H1 (cell line): Measurements from ENCODE around the gene ASCC1. TPM values are rescaled to one million over a fixed set of nuclear protein-coding genes. Genes with fewer than 3 reads are reported as not detected.

Experiments used
- CTCF ChIA-PET: fragments of 300-600 bp; sonication (Branson Sonifier 250); formaldehyde crosslinking; loops from one replicate; lab custom pipeline; 2021; ENCODE audit not compliant: partially characterized antibody; lab: Charles Lee
- POLR2A ChIA-PET: fragments of 300-600 bp; sonication (Branson Sonifier 250); formaldehyde crosslinking; loops from one replicate; lab custom pipeline; 2021; ENCODE audit warnings: inconsistent platforms; ENCODE audit not compliant: partially characterized antibody; lab: Charles Lee
- DNase-seq, 2 experiments: peaks; one replicate each; pipeline versions ENCODE4 v3.0.0 to v3.0.0-alpha.2; 2010 to 2022; ENCODE audit warnings: low spot score in 2 of 2, low read depth in 1 of 2, mixed read lengths in 1 of 2
- FAIRE-seq: peaks from 2 replicates; lab custom pipeline; 2011; peaks lifted over from hg19 to GRCh38; lab: Jason Lieb, UNC
- H2AFZ ChIP-seq: 2 replicates; pipeline ENCODE4 v1.8.1; 2012; ENCODE audit warnings: low read length, inconsistent platforms
- H2AK5ac ChIP-seq: 2 replicates; pipeline ENCODE4 v1.6.1; 2013; ENCODE audit warnings: low read depth, low read length
- H2BK120ac ChIP-seq: replicated peaks from 2 replicates; pipeline ENCODE3; 2013; ENCODE audit warnings: low read depth, low read length, inconsistent platforms
- H2BK12ac ChIP-seq: 2 replicates; pipeline ENCODE4 v1.6.1; 2013; ENCODE audit warnings: low read depth, low read length
- H2BK15ac ChIP-seq: 2 replicates; pipeline ENCODE4 v1.6.1; 2013; ENCODE audit warnings: low read length
- H2BK20ac ChIP-seq: 2 replicates; pipeline ENCODE4 v1.6.1; 2013; ENCODE audit warnings: low read length
- H2BK5ac ChIP-seq: 2 replicates; pipeline ENCODE4 v1.6.1; 2013; ENCODE audit warnings: low read depth, low read length
- H3K14ac ChIP-seq: 2 replicates; pipeline ENCODE4 v1.6.1; 2013; ENCODE audit warnings: inconsistent platforms; ENCODE audit not compliant: insufficient read length
- H3K18ac ChIP-seq: 2 replicates; pipeline ENCODE4 v1.6.1; 2013; ENCODE audit warnings: low read length; ENCODE audit errors: extremely low read depth
- H3K23ac ChIP-seq: 2 replicates; pipeline ENCODE4 v1.6.1; 2013; ENCODE audit warnings: inconsistent platforms; ENCODE audit not compliant: insufficient read length
- H3K23me2 ChIP-seq: 2 replicates; pipeline ENCODE4 v1.6.1; 2013; ENCODE audit warnings: low read depth, low read length
- H3K27ac ChIP-seq: 2 replicates; pipeline ENCODE4 v1.6.1; 2011; ENCODE audit warnings: low read depth, low read length, inconsistent platforms
- H3K27me3 ChIP-seq, 4 experiments: replicated peaks in 1 of 4; 1 replicate in 1 of 4; 2 replicates in 3 of 4; pipeline versions ENCODE4 v1.6.1 to v1.8.1; 2011 to 2013; ENCODE audit warnings: low read length in 3 of 4, mild to moderate bottlenecking in 3 of 4, inconsistent platforms in 2 of 4, mixed read lengths in 2 of 4, moderate library complexity in 1 of 4; ENCODE audit not compliant: control insufficient read depth in 3 of 4, insufficient read depth in 3 of 4; ENCODE audit errors: extremely low read depth in 1 of 4
- H3K36me3 ChIP-seq, 4 experiments: 2 replicates each; pipeline versions ENCODE4 v1.6.1 to v1.8.1; 2011 to 2013; ENCODE audit warnings: mild to moderate bottlenecking in 4 of 4, low read length in 3 of 4, moderate library complexity in 2 of 4, control low read depth in 1 of 4, inconsistent platforms in 1 of 4; ENCODE audit not compliant: insufficient read depth in 4 of 4, control insufficient read depth in 2 of 4
- H3K4ac ChIP-seq: replicated peaks from 2 replicates; pipeline ENCODE3; 2013; ENCODE audit warnings: low read length, low read depth, mixed read lengths, inconsistent platforms; ENCODE audit not compliant: insufficient read length
- H3K4me1 ChIP-seq, 4 experiments: replicated peaks in 1 of 4; 1 replicate in 1 of 4; 2 replicates in 3 of 4; pipeline versions ENCODE4 v1.6.1 to v1.8.1; 2011 to 2013; ENCODE audit warnings: low read length in 3 of 4, inconsistent platforms in 2 of 4, mixed read lengths in 1 of 4; ENCODE audit not compliant: insufficient read depth in 4 of 4, control insufficient read depth in 3 of 4
- H3K4me2 ChIP-seq, 2 experiments: 2 replicates each; pipeline versions ENCODE4 v1.6.1 to v1.8.1; 2011 to 2013; ENCODE audit warnings: low read depth in 2 of 2, low read length in 2 of 2, control low read depth in 1 of 2, inconsistent platforms in 1 of 2, mild to moderate bottlenecking in 1 of 2; ENCODE audit not compliant: insufficient read depth in 1 of 2
- H3K4me3 ChIP-seq, 4 experiments: fragments of 200-600, 300-600 bp in 1 of 4; sonication (generic), shearing (Covaris generic), sonication (Bioruptor Twin) in 1 of 4; 2 replicates each; pipeline versions ENCODE4 v1.5.1 to v1.8.1; 2011 to 2016; ENCODE audit warnings: low read length in 4 of 4, low read depth in 3 of 4, control low read depth in 2 of 4, inconsistent platforms in 2 of 4, mild to moderate bottlenecking in 2 of 4, mixed read lengths in 1 of 4, moderate library complexity in 1 of 4; ENCODE audit not compliant: insufficient read depth in 2 of 4; ENCODE audit errors: extremely low read depth in 1 of 4
- H3K56ac ChIP-seq: replicated peaks from 2 replicates; pipeline ENCODE3; 2013; ENCODE audit warnings: low read depth, mild to moderate bottlenecking, mixed read lengths, low read length, inconsistent platforms; ENCODE audit not compliant: insufficient read length
- H3K79me1 ChIP-seq: 2 replicates; pipeline ENCODE4 v1.6.1; 2013; ENCODE audit warnings: low read depth, low read length, control low read depth
- H3K79me2 ChIP-seq, 2 experiments: 2 replicates each; pipeline versions ENCODE4 v1.6.1 to v1.8.1; 2012 to 2013; ENCODE audit warnings: low read length in 2 of 2, mild to moderate bottlenecking in 2 of 2, inconsistent platforms in 1 of 2; ENCODE audit not compliant: insufficient read depth in 2 of 2, control insufficient read depth in 1 of 2
- H3K9ac ChIP-seq, 4 experiments: replicated peaks in 1 of 4; 1 replicate in 1 of 4; 2 replicates in 3 of 4; pipeline versions ENCODE4 v1.6.1 to v1.8.1; 2011 to 2013; ENCODE audit warnings: low read depth in 3 of 4, low read length in 3 of 4, control low read depth in 2 of 4, mild to moderate bottlenecking in 2 of 4, moderate library complexity in 2 of 4, inconsistent platforms in 1 of 4; ENCODE audit errors: extremely low read depth in 1 of 4
- H3K9me3 ChIP-seq, 2 experiments: 2 replicates each; pipeline versions ENCODE4 v1.6.1 to v1.8.1; 2012 to 2013; ENCODE audit warnings: mild to moderate bottlenecking in 2 of 2, moderate library complexity in 2 of 2, control low read depth in 1 of 2, inconsistent platforms in 1 of 2, low read depth in 1 of 2, low read length in 1 of 2, mixed read lengths in 1 of 2; ENCODE audit not compliant: insufficient read depth in 2 of 2
- H4K20me1 ChIP-seq, 2 experiments: replicated peaks in 1 of 2; 2 replicates each; pipeline versions ENCODE3 to v1.8.1; 2011 to 2013; ENCODE audit warnings: inconsistent platforms in 2 of 2, low read length in 2 of 2, mild to moderate bottlenecking in 1 of 2; ENCODE audit not compliant: insufficient read depth in 2 of 2, control insufficient read depth in 1 of 2
- H4K5ac ChIP-seq: 2 replicates; pipeline ENCODE4 v1.6.1; 2013; ENCODE audit warnings: low read length, low read depth, mixed read lengths, inconsistent platforms; ENCODE audit not compliant: insufficient read length
- H4K8ac ChIP-seq: 2 replicates; pipeline ENCODE4 v1.8.0; 2013; ENCODE audit warnings: mild to moderate bottlenecking, moderate library complexity, low read length, inconsistent platforms; ENCODE audit not compliant: insufficient read depth; ENCODE audit errors: extremely low read depth
- H4K91ac ChIP-seq: replicated peaks from 2 replicates; pipeline ENCODE3; 2013; ENCODE audit warnings: low read length, mixed read lengths, inconsistent platforms; ENCODE audit not compliant: insufficient read length
- BCL11A ChIP-seq, 2 experiments: IDR thresholded peaks; one replicate each; pipeline ENCODE4 v1.6.1; 2011; ENCODE audit warnings: low read depth in 2 of 2, low read length in 2 of 2, mild to moderate bottlenecking in 2 of 2
- CBX8 ChIP-seq: fragments of 300-800, 300-1000 bp; sonication (generic); IDR thresholded peaks from 2 replicates; pipeline ENCODE4 v1.7.1; 2016; ENCODE audit warnings: low read depth, low read length, borderline replicate concordance
- CHD1 ChIP-seq: IDR thresholded peaks from 2 replicates; pipeline ENCODE4 v1.6.1; 2012; ENCODE audit warnings: low read depth, low read length, improper control_type of control experiment
- EGR1 ChIP-seq: IDR thresholded peaks from 2 replicates; pipeline ENCODE4 v1.6.1; 2011; ENCODE audit warnings: low read depth, low read length, borderline replicate concordance
- GABPA ChIP-seq: IDR thresholded peaks from 2 replicates; pipeline ENCODE4 v1.6.1; 2011; ENCODE audit warnings: mild to moderate bottlenecking, low read length, moderate library complexity, borderline replicate concordance; ENCODE audit not compliant: insufficient read depth
- JUN ChIP-seq: IDR thresholded peaks from 2 replicates; pipeline ENCODE4 v1.6.1; 2011; ENCODE audit warnings: low read depth, mild to moderate bottlenecking, improper control_type of control experiment, low read length
- KDM5A ChIP-seq: fragments of 200-600 bp; IDR thresholded peaks from 2 replicates; pipeline ENCODE4 v1.7.1; 2012; ENCODE audit warnings: mild to moderate bottlenecking, low read length, inconsistent platforms, mixed read lengths
- NANOG ChIP-seq: IDR thresholded peaks from 2 replicates; pipeline ENCODE4 v1.6.1; 2011; ENCODE audit warnings: low read length, low read depth, mild to moderate bottlenecking, inconsistent platforms; ENCODE audit not compliant: insufficient read depth, poor library complexity, severe bottlenecking
- POLR2A ChIP-seq, 2 experiments: IDR thresholded peaks; 1 replicate in 1 of 2; 2 replicates in 1 of 2; pipeline ENCODE4 v1.6.1; 2011; ENCODE audit warnings: low read depth in 2 of 2, low read length in 2 of 2, mild to moderate bottlenecking in 2 of 2; ENCODE audit errors: control extremely low read depth in 1 of 2
- RNF2 ChIP-seq: fragments of 200-900, 300-1000 bp; sonication (generic); IDR thresholded peaks from 2 replicates; pipeline ENCODE4 v1.7.1; 2016; ENCODE audit warnings: borderline replicate concordance, low read depth, mild to moderate bottlenecking, antibody characterized with exemption, low read length; ENCODE audit not compliant: poor library complexity, severe bottlenecking; ENCODE audit errors: missing control alignments
- SP1 ChIP-seq: IDR thresholded peaks from 2 replicates; pipeline ENCODE4 v1.6.1; 2011; ENCODE audit warnings: low read depth, low read length
- SP2 ChIP-seq: IDR thresholded peaks from 2 replicates; pipeline ENCODE4 v1.6.1; 2012; ENCODE audit warnings: mild to moderate bottlenecking, low read length, inconsistent platforms
- TAF1 ChIP-seq: IDR thresholded peaks from 2 replicates; pipeline ENCODE4 v1.6.1; 2011; ENCODE audit warnings: mild to moderate bottlenecking, low read depth, low read length
- TCF12 ChIP-seq: IDR thresholded peaks from 2 replicates; pipeline ENCODE4 v1.6.1; 2011; ENCODE audit warnings: low read depth, mild to moderate bottlenecking, low read length
- WGBS, 2 experiments: shearing (Covaris generic) in 1 of 2; methylation state at CpG; one replicate each; pipeline versions ENCODE4 v1.1.6 to v1.1.7; 2013 to 2015; ENCODE audit warnings: low lambda C conversion rate in 2 of 2, mixed read lengths in 2 of 2, inconsistent platforms in 1 of 2, low coverage in 1 of 2, missing lambda C conversion rate in 1 of 2; ENCODE audit not compliant: insufficient replicate concordance in 2 of 2, insufficient coverage in 1 of 2, insufficient read length in 1 of 2; ENCODE audit errors: extremely low coverage in 1 of 2, missing lambda C conversion rate in 1 of 2; 5-methylcytosine and 5-hydroxymethylcytosine counted together
- polyA plus RNA-seq, 7 experiments: library from polyadenylated mRNA; depleted of rRNA in 3 of 7; stranded (reverse) in 5 of 7; unstranded in 2 of 7; fragments of >200 nt in 5 of 7; fragments of 200-250 nt in 2 of 7; gene quantifications; 1 replicate in 5 of 7; 2 replicates in 1 of 7; 4 replicates in 1 of 7; pipeline versions ENCODE4 v1.2.1 to v1.2.3, GENCODE V29; 2011 to 2013; ENCODE audit warnings: missing spikeins in 2 of 7, mixed read lengths in 2 of 7
- total RNA-seq: library from RNA; stranded (reverse); fragmentation: NEBNext Ultra II Directional; extraction: Animal tissue kit (Norgen Biotek cat#: 25700); gene quantifications from 2 replicates; pipeline ENCODE4 v1.2.1, GENCODE V29; 2021

The ASCC1 gene
- total and polyA plus RNA-seq, 2 of the 8 experiments (the other 6 are each of a cell fraction or from before 2014, with no cell fraction given), result 25.6 to 35.8 TPM

GRCh38 chr10:72085166-72085565 lies 130.9 kb downstream of the ASCC1 start:
- no peak overlapping the region for H3K18ac ChIP-seq
- POLR2A ChIA-PET, result interaction anchor here (1.2 to 1.5 kb wide), 3 partner anchors 15 to 247 kb away, joined by 3 read pairs; no protein-coding TSS in a partner anchor
- no peak overlapping the region for H3K56ac ChIP-seq
- no peaks in the 10 kb centered on the region; a peak in 1 of 8 replicates for H3K36me3 ChIP-seq
- H3K4me2 ChIP-seq, result no peak overlapping the region
- H3K27me3 ChIP-seq, result peaks cover 19 to 50% (median 45%) of the 10 kb centered on the region in 4 experiments
- H2BK120ac ChIP-seq, result no peak overlapping the region
- H3K4me3 ChIP-seq, result no peak overlapping the region
- no peak overlapping the region for H3K23ac ChIP-seq
- H2AK5ac ChIP-seq, result no peak overlapping the region
- no peaks in the 10 kb centered on the region for H4K20me1 ChIP-seq
- H2BK12ac ChIP-seq, result no peak overlapping the region
- TF ChIP-seq CHD1 (no peak), JUN (no peak), POLR2A (IDR thresholded peaks at IDR 0.05; ENCODE audit: control extremely low read depth in 1 of 2, low read depth in 2 of 2, low read length in 2 of 2) (no peak), CBX8 (no peak), BCL11A (IDR thresholded peaks at IDR 0.05; ENCODE audit: low read depth in 2 of 2, low read length in 2 of 2) (no peak), RNF2 (no peak), SP2 (no peak), SP1 (no peak), GABPA (no peak), KDM5A (no peak), TAF1 (no peak), NANOG (no peak), EGR1 (no peak), TCF12 (no peak)
- CTCF ChIA-PET, result interaction anchor here (0.9 to 3.0 kb wide), 6 partner anchors 8 to 46 kb away, joined by 3 to 11 read pairs (median 4); no protein-coding TSS in a partner anchor
- no peak for FAIRE-seq
- no peak overlapping the region for H3K4ac ChIP-seq
- H3K27ac ChIP-seq, result no peak overlapping the region
- no peak overlapping the region for H3K14ac ChIP-seq
- no peak overlapping the region for H2BK5ac ChIP-seq
- H4K8ac ChIP-seq, result no peak overlapping the region
- H3K4me1 ChIP-seq, result peaks cover 3 to 28% (median 11%) of the 10 kb centered on the region in 4 experiments
- no peaks in the 10 kb centered on the region for H3K79me2 ChIP-seq
- no peaks in the 10 kb centered on the region for H3K9me3 ChIP-seq
- no peak overlapping the region for H2BK15ac ChIP-seq
- H2AFZ ChIP-seq, result no peak overlapping the region
- H3K79me1 ChIP-seq, result no peaks in the 10 kb centered on the region
- H4K91ac ChIP-seq, result no peak overlapping the region
- WGBS, 2 experiments, result 88% methylated on average over 6 of the region's 6 CpGs; no CpG with 5 or more reads in 1 of the 2 experiments
- H2BK20ac ChIP-seq, result no peak overlapping the region
- H3K9ac ChIP-seq, result no peak overlapping the region
- H4K5ac ChIP-seq, result no peak overlapping the region
- no peak for DNase-seq
- peaks cover 8% of the 10 kb centered on the region; the same call in 1 of the 2 replicates for H3K23me2 ChIP-seq
